DMS53 treated with DMSO at 0.1 percent for 48 hours (cell line): Measurements from ENCODE around the gene SMAD9.

Experiments
- DNase-seq: peaks from one replicate; lab custom pipeline; 2025; ENCODE audit not compliant: unreplicated experiment; lab: John Stamatoyannopoulos, UW

Gene SMAD9

GRCh38 chr13:36919833-36920615, at the start of gene SMAD9:
TSS of gene SMAD9 (minus strand) at chr13:36920238. CDS start at chr13:36879689, 40,549 bp downstream.
- DNase-seq, result peak; percentile 17

GRCh38 chr13:36966404-36966803, 46.4 kb upstream of the SMAD9 start:
- DNase-seq, result no peak

GRCh38 chr13:36965767-36966166, 45.7 kb upstream of the SMAD9 start:
- no peak for DNase-seq

GRCh38 chr13:36959456-36960116, 39.5 kb upstream of the SMAD9 start:
- no peak for DNase-seq

- no peak for DNase-seq
Observed at GRCh38 chr13:36954542-36954941, 34.5 kb upstream of the SMAD9 start.

GRCh38 chr13:36950920-36951319, 30.9 kb upstream of the SMAD9 start:
- no peak for DNase-seq

GRCh38 chr13:36950330-36950729, 30.3 kb upstream of the SMAD9 start:
- no peak for DNase-seq

GRCh38 chr13:36945078-36945477, 25.0 kb upstream of the SMAD9 start:
- DNase-seq, result no peak

- no peak for DNase-seq
Observed at GRCh38 chr13:36925603-36926002, 5.6 kb upstream of the SMAD9 start.

GRCh38 chr13:36924001-36924400, 4.0 kb upstream of the SMAD9 start:
- DNase-seq, result no peak

GRCh38 chr13:36921631-36922301, 1.7 kb upstream of the SMAD9 start:
- no peak for DNase-seq

GRCh38 chr13:36920616-36921185, 663 bp upstream of the SMAD9 start:
- no peak for DNase-seq

- DNase-seq, result no peak
Observed at GRCh38 chr13:36919171-36919832, 736 bp downstream of the SMAD9 start.

- DNase-seq, result no peak
Observed at GRCh38 chr13:36918246-36919131, 1.5 kb downstream of the SMAD9 start.

- no peak for DNase-seq
Observed at GRCh38 chr13:36917311-36917710, 2.7 kb downstream of the SMAD9 start.

- no peak for DNase-seq
Observed at GRCh38 chr13:36915896-36916640, 4.0 kb downstream of the SMAD9 start.

- no peak for DNase-seq
Observed at GRCh38 chr13:36915106-36915505, 4.9 kb downstream of the SMAD9 start.

- DNase-seq, result no peak
Observed at GRCh38 chr13:36914648-36915047, 5.4 kb downstream of the SMAD9 start.

- no peak for DNase-seq
Observed at GRCh38 chr13:36913463-36913862, 6.6 kb downstream of the SMAD9 start.
